ENCODE data around the gene TAC3. TPM values are rescaled to one million over a fixed set of nuclear protein-coding genes. Genes with fewer than 3 reads are reported as not detected.
A peak's percentile ranks its signal among the peaks of the same experiment; 100 is the strongest.
"Not testable (repeated sequence)": the region's sequence is repeated elsewhere in the genome, so short reads cannot be mapped to it uniquely, and the experiment has no call there.

The TAC3 gene
- total RNA-seq, 1 donor from 2014 or later = not detected

GRCh38 chr12:57037264-57037663 is 20.9 kb upstream of the TAC3 start:
- DNase-seq (ENCODE audit: low read depth) = no peak

- no peak for DNase-seq (ENCODE audit: low read depth)
Measured at GRCh38 chr12:57033431-57033830, 17.1 kb upstream of the TAC3 start.

- no peak for DNase-seq (ENCODE audit: low read depth)
Measured at GRCh38 chr12:57031789-57032188, 15.5 kb upstream of the TAC3 start.

- DNase-seq (ENCODE audit: low read depth) = no peak
Measured at GRCh38 chr12:57031138-57031725, 14.9 kb upstream of the TAC3 start.

GRCh38 chr12:57029457-57029856 is 13.1 kb upstream of the TAC3 start:
- no peak for DNase-seq (ENCODE audit: low read depth)

GRCh38 chr12:57027805-57028153 is 11.4 kb upstream of the TAC3 start:
- no peak for DNase-seq (ENCODE audit: low read depth)

- DNase-seq (ENCODE audit: low read depth) = no peak
Measured at GRCh38 chr12:57027011-57027804, 10.9 kb upstream of the TAC3 start.

GRCh38 chr12:57025196-57025595 is 8.9 kb upstream of the TAC3 start:
- DNase-seq (ENCODE audit: low read depth) = no peak

- DNase-seq (ENCODE audit: low read depth) = not testable (repeated sequence)
Measured at GRCh38 chr12:57022324-57022723, 6.0 kb upstream of the TAC3 start.

GRCh38 chr12:57019983-57020719 is 3.8 kb upstream of the TAC3 start:
- no peak for DNase-seq (ENCODE audit: low read depth)

- DNase-seq (ENCODE audit: low read depth) = no peak
Measured at GRCh38 chr12:57018906-57019305, 2.6 kb upstream of the TAC3 start.

- DNase-seq (ENCODE audit: low read depth) = not testable (repeated sequence)
Measured at GRCh38 chr12:57018353-57018752, 2.0 kb upstream of the TAC3 start.

GRCh38 chr12:57012600-57013465 is 3.5 kb downstream of the TAC3 start:
- no peak for DNase-seq (ENCODE audit: low read depth)

- no peak for DNase-seq (ENCODE audit: low read depth)
Measured at GRCh38 chr12:57011438-57012424, 4.6 kb downstream of the TAC3 start.

GRCh38 chr12:57010627-57011247 is 5.6 kb downstream of the TAC3 start:
- no peak for DNase-seq (ENCODE audit: low read depth)

GRCh38 chr12:57009949-57010626 is 6.2 kb downstream of the TAC3 start:
- DNase-seq (ENCODE audit: low read depth) = no peak

- DNase-seq (ENCODE audit: low read depth) = peak; percentile 72
Measured at GRCh38 chr12:57008178-57008577, 8.2 kb downstream of the TAC3 start.

GRCh38 chr12:57006809-57007475 is 9.4 kb downstream of the TAC3 start:
- no peak for DNase-seq (ENCODE audit: low read depth)

All from renal cortical epithelial cell (primary cell).